Measurements from ENCODE around the gene SCFD1.

- no peak for TF ChIP-seq CTCF (IDR thresholded peaks at IDR 0.05)
- TF ChIP-seq EP300 (IDR thresholded peaks at IDR 0.05), result no peak
- no peak for TF ChIP-seq POLR2A (IDR thresholded peaks at IDR 0.05)
Measured at GRCh38 chr14:30623412-30624131, 1.5 kb downstream of the SCFD1 start.

Measured in upper lobe of left lung (tissue), 4 donors.